HepG2 (cell line): ENCODE measurements around the gene WDR27. TPM values are rescaled to one million over a fixed set of nuclear protein-coding genes. Genes with fewer than 3 reads are reported as not detected.

ENCODE experiments used
- ADNP ChIP-seq: sonication (generic); formaldehyde crosslinking; IDR thresholded peaks from 2 replicates; pipeline ENCODE4 v1.4.0; 2020; ENCODE audit warnings: missing genetic modification reagents
- ARID4A ChIP-seq: sonication (generic); formaldehyde crosslinking; IDR thresholded peaks from 2 replicates; pipeline ENCODE4 v1.5.0; 2020; ENCODE audit warnings: mild to moderate bottlenecking, missing genetic modification reagents, borderline replicate concordance
- ATRX ChIP-seq: sonication (generic); formaldehyde crosslinking; IDR thresholded peaks from 2 replicates; pipeline ENCODE4 v1.4.0; 2020; ENCODE audit warnings: missing genetic modification reagents, borderline replicate concordance
- BATF2 ChIP-seq: sonication (generic); formaldehyde crosslinking; IDR thresholded peaks from 2 replicates; pipeline ENCODE4 v1.8.0; 2022; ENCODE audit warnings: mild to moderate bottlenecking, missing genetic modification reagents, moderate library complexity
- MED1 ChIP-seq: sonication (generic); formaldehyde crosslinking; IDR thresholded peaks from 2 replicates; pipeline ENCODE4 v1.4.0; 2020; ENCODE audit warnings: missing genetic modification reagents
- MXI1 ChIP-seq: IDR thresholded peaks from 3 replicates; pipeline ENCODE4 v1.6.1; 2012; ENCODE audit warnings: low read depth, low read length, inconsistent platforms, borderline replicate concordance
- NFE2 ChIP-seq: sonication (generic); formaldehyde crosslinking; IDR thresholded peaks from 2 replicates; pipeline ENCODE4 v1.4.0; 2020; ENCODE audit warnings: missing genetic modification reagents
- NR2F2 ChIP-seq: IDR thresholded peaks from 2 replicates; pipeline ENCODE4 v1.6.1; 2012; ENCODE audit warnings: low read depth, inconsistent platforms, borderline replicate concordance
- PRDM4 ChIP-seq: sonication (generic); formaldehyde crosslinking; IDR thresholded peaks from 2 replicates; pipeline ENCODE4 v1.9.0; 2021; ENCODE audit warnings: missing genetic modification reagents, borderline replicate concordance
- STAG1 ChIP-seq: sonication (generic); formaldehyde crosslinking; IDR thresholded peaks from 2 replicates; pipeline ENCODE4 v1.4.0; 2020; ENCODE audit warnings: missing genetic modification reagents
- ZFP1 ChIP-seq: IDR thresholded peaks from 2 replicates; pipeline ENCODE4 v1.6.1; 2016
- ZNF280D ChIP-seq: sonication (generic); formaldehyde crosslinking; IDR thresholded peaks from 2 replicates; pipeline ENCODE4 v1.5.1; 2020; ENCODE audit warnings: mild to moderate bottlenecking, missing genetic modification reagents
- ZNF34 ChIP-seq: sonication (generic); formaldehyde crosslinking; IDR thresholded peaks from 2 replicates; pipeline ENCODE4 v1.4.0; 2020; ENCODE audit warnings: mild to moderate bottlenecking, missing genetic modification reagents, borderline replicate concordance
- ZNF709 ChIP-seq: sonication (generic); formaldehyde crosslinking; IDR thresholded peaks from 2 replicates; pipeline ENCODE4 v1.5.0; 2020; ENCODE audit warnings: mild to moderate bottlenecking, missing genetic modification reagents
- ZSCAN5A ChIP-seq: sonication (generic); formaldehyde crosslinking; IDR thresholded peaks from 2 replicates; pipeline ENCODE4 v1.8.0; 2022; ENCODE audit warnings: mild to moderate bottlenecking, missing genetic modification reagents, borderline replicate concordance
- polyA plus RNA-seq, 8 experiments: library from polyadenylated mRNA; depleted of rRNA in 3 of 8; stranded (reverse) in 7 of 8; unstranded in 1 of 8; fragments of >200 nt; fragmentation: Illumina TruSeq in 4 of 8; extraction: Trizol in 4 of 8; gene quantifications; 2 replicates each; pipeline versions ENCODE4 v1.2.1 to v1.2.3, GENCODE V29; 2011 to 2016; ENCODE audit warnings: low read depth in 4 of 8, missing spikeins in 1 of 8, mixed read lengths in 1 of 8; ENCODE audit not compliant: insufficient read depth in 1 of 8
- total RNA-seq, 5 experiments: library from RNA; depleted of rRNA; stranded (reverse); fragments of >200 nt; fragmentation: Illumina TruSeq; extraction: Trizol; gene quantifications; 2 replicates each; pipeline ENCODE4 v1.2.3, GENCODE V29; 2016; ENCODE audit warnings: low read depth in 1 of 5

The WDR27 gene
- total and polyA plus RNA-seq, 2 of the 13 experiments (the other 11 are each of a cell fraction or from before 2014, with no cell fraction given) = 34.1 to 80.3 TPM

- TF ChIP-seq ZNF280D (peak; percentile 49; the same call in 1 of the 2 replicates), NFE2 (CRISPR knock-in tag) (no peak), BATF2 (peak; percentile 98), ZNF709 (peak; percentile 94), ZFP1 (CRISPR knock-in tag) (no peak; the same call in 1 of the 2 replicates), STAG1 (CRISPR knock-in tag) (peak; percentile 12; the same call in 1 of the 2 replicates), MED1 (CRISPR knock-in tag) (no peak), NR2F2 (no peak), MXI1 (no peak), ATRX (CRISPR knock-in tag) (0 out of 2 replicates have a peak, but pooled peaks have one; percentile 49), ZSCAN5A (CRISPR knock-in tag) (0 out of 2 replicates have a peak, but pooled peaks have one; percentile 55), PRDM4 (CRISPR knock-in tag) (peak; percentile 81; the same call in 1 of the 2 replicates), ARID4A (CRISPR knock-in tag) (peak; percentile 90), ADNP (CRISPR knock-in tag) (0 out of 2 replicates have a peak, but pooled peaks have one; percentile 8), ZNF34 (CRISPR knock-in tag) (0 out of 2 replicates have a peak, but pooled peaks have one; percentile 58)
Observed at GRCh38 chr6:169724494-169725124, 22.8 kb upstream of the WDR27 start, which contains the start of gene PHF10 (continued).
